Bronchial epithelial cell (primary cell): ENCODE measurements around the gene DGKD. TPM values are rescaled to one million over a fixed set of nuclear protein-coding genes. Genes with fewer than 3 reads are reported as not detected.

ENCODE experiments used
- DNase-seq: peaks from one replicate; pipeline ENCODE4 v3.0.0-alpha.2; 2010; ENCODE audit warnings: low read depth
- FAIRE-seq: peaks from 2 replicates; lab custom pipeline; 2011; peaks lifted over from hg19 to GRCh38; lab: Jason Lieb, UNC
- H3K27me3 ChIP-seq: 2 replicates; pipeline ENCODE4 v1.5.1; 2011; ENCODE audit warnings: low read length; ENCODE audit not compliant: control insufficient read depth, insufficient read depth
- H3K36me3 ChIP-seq: 2 replicates; pipeline ENCODE4 v1.5.1; 2011; ENCODE audit warnings: low read length; ENCODE audit not compliant: control insufficient read depth, insufficient read depth
- H3K4me3 ChIP-seq: 2 replicates; pipeline ENCODE4 v1.5.1; 2011; ENCODE audit warnings: mild to moderate bottlenecking, low read depth, low read length, control low read depth
- total RNA-seq: library from RNA; depleted of rRNA; stranded (reverse); fragments of >200 nt; gene quantifications from 2 replicates; pipeline ENCODE4 v1.2.1, GENCODE V29; 2014
- TF ChIP-seq, protein P1 (sequence below): IDR thresholded peaks from 2 replicates; pipeline ENCODE4 v1.5.1; 2011; ENCODE audit warnings: mild to moderate bottlenecking, moderate library complexity, low read length, control low read depth, inconsistent platforms; ENCODE audit not compliant: insufficient read depth, severe bottlenecking

Gene DGKD
- total RNA-seq, 1 donor from 2014 or later: 14.5 TPM

DNA sequence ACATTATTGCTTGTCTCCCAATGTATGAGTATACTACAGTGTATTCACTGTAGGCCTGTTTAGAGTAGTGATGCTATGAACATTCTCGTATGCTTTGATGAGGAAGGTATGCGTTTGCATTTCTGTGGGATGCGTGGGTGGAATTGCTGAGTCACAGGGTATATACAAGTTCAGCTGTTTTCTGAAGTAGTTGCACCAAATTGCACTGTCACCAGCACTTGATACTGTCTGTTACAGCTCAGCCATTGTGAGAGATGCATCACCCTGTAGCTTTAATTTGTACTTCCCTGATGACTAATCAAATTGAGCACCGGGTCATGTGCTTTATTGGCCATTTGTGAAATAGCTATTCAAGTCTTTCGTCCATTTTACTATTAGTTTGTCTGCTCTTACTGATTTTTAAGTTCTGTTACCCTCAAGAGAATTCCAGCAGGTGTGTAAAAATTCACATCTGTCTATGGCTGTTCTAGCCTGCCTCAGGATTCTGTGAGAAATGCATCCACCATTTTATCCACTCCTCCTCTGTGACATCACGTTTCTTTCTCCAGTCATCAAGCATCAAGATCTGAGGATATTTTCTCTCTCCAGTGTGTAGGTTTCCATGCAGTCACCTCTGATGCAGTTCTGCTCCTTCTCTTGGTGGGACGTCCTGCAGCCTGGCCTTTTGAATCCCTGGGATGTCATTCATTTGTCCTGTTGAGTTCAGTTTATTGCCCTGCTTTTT, 72.5 kb downstream of the DGKD start:
- Histone ChIP-seq H3K27me3 (no peaks in the 10 kb centered on the region), H3K4me3 (no peak overlapping the region), H3K36me3 (no peaks in the 10 kb centered on the region)
- TF ChIP-seq, protein P1, sequence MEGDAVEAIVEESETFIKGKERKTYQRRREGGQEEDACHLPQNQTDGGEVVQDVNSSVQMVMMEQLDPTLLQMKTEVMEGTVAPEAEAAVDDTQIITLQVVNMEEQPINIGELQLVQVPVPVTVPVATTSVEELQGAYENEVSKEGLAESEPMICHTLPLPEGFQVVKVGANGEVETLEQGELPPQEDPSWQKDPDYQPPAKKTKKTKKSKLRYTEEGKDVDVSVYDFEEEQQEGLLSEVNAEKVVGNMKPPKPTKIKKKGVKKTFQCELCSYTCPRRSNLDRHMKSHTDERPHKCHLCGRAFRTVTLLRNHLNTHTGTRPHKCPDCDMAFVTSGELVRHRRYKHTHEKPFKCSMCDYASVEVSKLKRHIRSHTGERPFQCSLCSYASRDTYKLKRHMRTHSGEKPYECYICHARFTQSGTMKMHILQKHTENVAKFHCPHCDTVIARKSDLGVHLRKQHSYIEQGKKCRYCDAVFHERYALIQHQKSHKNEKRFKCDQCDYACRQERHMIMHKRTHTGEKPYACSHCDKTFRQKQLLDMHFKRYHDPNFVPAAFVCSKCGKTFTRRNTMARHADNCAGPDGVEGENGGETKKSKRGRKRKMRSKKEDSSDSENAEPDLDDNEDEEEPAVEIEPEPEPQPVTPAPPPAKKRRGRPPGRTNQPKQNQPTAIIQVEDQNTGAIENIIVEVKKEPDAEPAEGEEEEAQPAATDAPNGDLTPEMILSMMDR: no peak
- DNase-seq: peak; percentile 91
- FAIRE-seq: no peak

GRCh38 chr2:233428008-233428407, 73.7 kb downstream of the DGKD start:
- TF ChIP-seq, protein P1: no peak
- Histone ChIP-seq H3K4me3 (no peak overlapping the region), H3K27me3 (no peaks in the 10 kb centered on the region), H3K36me3 (no peaks in the 10 kb centered on the region)
- FAIRE-seq (no peak), DNase-seq (no peak)

DNA sequence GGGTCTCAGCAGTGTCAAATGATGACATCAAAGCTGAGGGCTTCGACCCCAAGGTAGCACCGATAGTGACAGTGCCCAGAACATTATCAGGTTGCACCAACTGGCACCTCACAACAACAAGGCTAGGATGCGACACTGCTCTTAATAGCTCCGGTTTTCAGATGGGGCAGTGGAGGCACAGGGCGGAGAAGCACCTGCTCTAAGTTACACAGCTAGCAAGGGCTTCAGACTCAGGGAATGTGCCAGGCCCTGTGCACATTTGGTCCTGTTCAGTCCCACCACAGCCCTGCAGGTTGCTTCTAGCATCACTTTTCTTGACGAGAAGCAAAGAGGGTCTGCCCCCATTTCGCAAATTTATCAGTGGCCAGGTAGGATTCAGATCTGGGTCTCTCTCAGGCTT, 74.1 kb downstream of the DGKD start:
- no peaks in the 10 kb centered on the region for H3K27me3 ChIP-seq
- FAIRE-seq: no peak
- TF ChIP-seq, protein P1: no peak
- DNase-seq: no peak
- H3K4me3 ChIP-seq: no peak overlapping the region
- no peaks in the 10 kb centered on the region for H3K36me3 ChIP-seq

DNA sequence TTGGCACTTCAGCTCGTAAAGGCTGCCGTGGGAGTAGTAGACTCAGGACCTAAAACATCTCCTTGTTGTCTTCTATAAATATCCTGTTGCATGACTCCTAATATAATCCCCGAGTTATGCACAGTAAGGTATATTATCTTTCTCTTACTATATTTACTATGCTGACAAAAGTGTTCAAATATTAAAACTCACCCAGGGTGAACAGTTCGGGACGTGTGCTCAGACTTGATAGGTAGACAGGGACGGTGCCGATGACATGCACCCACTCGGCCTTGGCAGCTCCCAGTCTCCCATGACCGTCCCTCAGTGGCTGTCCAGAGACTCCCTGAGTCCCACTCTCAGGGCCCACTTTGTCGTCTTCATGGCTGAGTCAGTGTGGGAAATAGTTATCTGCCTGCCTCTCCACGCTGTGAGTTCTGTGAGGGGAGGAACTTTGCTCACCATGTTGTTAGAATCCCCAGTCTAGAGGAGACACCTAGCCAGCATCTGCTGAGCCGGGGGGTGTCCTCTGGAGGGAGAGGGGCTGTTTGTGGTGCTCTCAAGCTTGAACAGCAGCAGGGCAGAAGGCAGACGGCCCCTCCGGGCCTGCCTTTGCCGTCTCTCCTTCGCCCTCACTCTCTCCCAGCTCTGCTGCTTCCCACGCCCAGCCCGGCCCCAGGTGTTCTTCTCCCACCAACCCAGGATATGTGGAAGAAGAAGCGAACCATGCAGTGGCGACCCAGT, 75.0 kb downstream of the DGKD start:
- H3K4me3 ChIP-seq: no peak overlapping the region
- FAIRE-seq (no peak), DNase-seq (no peak)
- H3K36me3 ChIP-seq: no peaks in the 10 kb centered on the region
- H3K27me3 ChIP-seq: no peaks in the 10 kb centered on the region
- TF ChIP-seq, protein P1: no peak

GRCh38 chr2:233430081-233430480, 75.8 kb downstream of the DGKD start:
- H3K27me3 ChIP-seq: no peaks in the 10 kb centered on the region
- no peak for DNase-seq
- no peak for FAIRE-seq
- no peak overlapping the region for H3K4me3 ChIP-seq
- TF ChIP-seq, protein P1: no peak
- H3K36me3 ChIP-seq: no peaks in the 10 kb centered on the region
